Keratinocyte (primary cell): Measurements from ENCODE around the gene DYNLRB1. TPM values are rescaled to one million over a fixed set of nuclear protein-coding genes. Genes with fewer than 3 reads are reported as not detected.

Experiments used
- DNase-seq: peaks from one replicate; pipeline ENCODE4 v3.0.0-alpha.2; 2011; ENCODE audit warnings: low read depth, missing footprints, low spot score
- FAIRE-seq: peaks from 2 replicates; lab custom pipeline; 2011; peaks lifted over from hg19 to GRCh38; lab: Jason Lieb, UNC
- H2AFZ ChIP-seq: 2 replicates; pipeline ENCODE4 v1.6.0; 2012; ENCODE audit warnings: low read length, control low read depth, inconsistent platforms; ENCODE audit not compliant: control insufficient read depth
- H3K27ac ChIP-seq: 2 replicates; pipeline ENCODE4 v1.5.1; 2011; ENCODE audit warnings: low read length; ENCODE audit not compliant: control insufficient read depth, insufficient read depth
- H3K27me3 ChIP-seq: 3 replicates; pipeline ENCODE4 v1.6.0; 2011; ENCODE audit warnings: low read length; ENCODE audit not compliant: control insufficient read depth, insufficient read depth; ENCODE audit errors: extremely low read depth
- H3K36me3 ChIP-seq, 2 experiments: 2 replicates in 1 of 2; 3 replicates in 1 of 2; pipeline ENCODE4 v1.5.1; 2011; ENCODE audit warnings: low read length in 2 of 2, mild to moderate bottlenecking in 1 of 2; ENCODE audit not compliant: control insufficient read depth in 2 of 2, insufficient read depth in 2 of 2; ENCODE audit errors: extremely low read depth in 1 of 2
- H3K4me1 ChIP-seq: 3 replicates; pipeline ENCODE4 v1.5.1; 2011; ENCODE audit warnings: low read length; ENCODE audit not compliant: control insufficient read depth, insufficient read depth; ENCODE audit errors: extremely low read depth
- H3K4me2 ChIP-seq: 3 replicates; pipeline ENCODE4 v1.6.0; 2011; ENCODE audit warnings: low read depth, low read length; ENCODE audit not compliant: control insufficient read depth, insufficient read depth; ENCODE audit errors: extremely low read depth
- H3K4me3 ChIP-seq, 3 experiments: fragments of 200-600 bp in 1 of 3; sonication (generic) in 1 of 3; 2 replicates in 2 of 3; 3 replicates in 1 of 3; pipeline ENCODE4 v1.5.1; 2011 to 2016; ENCODE audit warnings: low read length in 3 of 3, mild to moderate bottlenecking in 3 of 3, control low read depth in 2 of 3, inconsistent platforms in 1 of 3, low read depth in 1 of 3, mixed read lengths in 1 of 3, mixed run types in 1 of 3, moderate library complexity in 1 of 3; ENCODE audit not compliant: control insufficient read depth in 2 of 3, insufficient read depth in 2 of 3; ENCODE audit errors: extremely low read depth in 1 of 3
- H3K79me2 ChIP-seq: 2 replicates; pipeline ENCODE4 v1.6.0; 2012; ENCODE audit warnings: low read length; ENCODE audit not compliant: control insufficient read depth, insufficient read depth
- H3K9ac ChIP-seq: 3 replicates; pipeline ENCODE4 v1.6.0; 2011; ENCODE audit warnings: low read length; ENCODE audit not compliant: control insufficient read depth, insufficient read depth; ENCODE audit errors: extremely low read depth
- H3K9me1 ChIP-seq: 3 replicates; pipeline ENCODE4 v1.6.0; 2011; ENCODE audit warnings: low read length; ENCODE audit not compliant: control insufficient read depth, insufficient read depth; ENCODE audit errors: extremely low read depth
- H3K9me3 ChIP-seq: 2 replicates; pipeline ENCODE4 v1.5.1; 2012; ENCODE audit warnings: low read depth, low read length; ENCODE audit not compliant: control insufficient read depth
- H4K20me1 ChIP-seq: 3 replicates; pipeline ENCODE4 v1.6.0; 2011; ENCODE audit warnings: low read length; ENCODE audit not compliant: control insufficient read depth, insufficient read depth; ENCODE audit errors: extremely low read depth
- EZH2 ChIP-seq: IDR thresholded peaks from one replicate; pipeline ENCODE4 v1.6.1; 2012; ENCODE audit warnings: inconsistent platforms, mild to moderate bottlenecking, low read length, moderate library complexity
- dilution Hi-C: fragments of 300-500 bp; cut with MboI; formaldehyde crosslinking; loops from one replicate; pipeline ENCODE4 v1.7.0; 2020; ENCODE audit warnings: low sequenced_read_pairs; ENCODE audit not compliant: extremely low pct_ligation_motif_present
- polyA plus RNA-seq, 5 experiments: library from polyadenylated mRNA; depleted of rRNA in 3 of 5; stranded (reverse) in 3 of 5; stranded (forward) in 1 of 5; unstranded in 1 of 5; fragments of >200 nt; gene quantifications; 1 replicate in 1 of 5; 2 replicates in 3 of 5; 3 replicates in 1 of 5; pipeline versions ENCODE4 v1.2.1 to v1.2.3, GENCODE V29; 2011 to 2012; ENCODE audit warnings: missing spikeins in 2 of 5, low read depth in 1 of 5, low replicate concordance in 1 of 5
- TF ChIP-seq, protein P1 (sequence below), 3 experiments: IDR thresholded peaks in 1 of 3; conservative IDR thresholded peaks in 1 of 3; optimal IDR thresholded peaks in 1 of 3; 2 replicates in 2 of 3; 3 replicates in 1 of 3; pipeline versions ENCODE3 to v1.5.1; 2011; ENCODE audit warnings: low read length in 3 of 3, mild to moderate bottlenecking in 3 of 3, moderate library complexity in 2 of 3, control low read depth in 1 of 3, inconsistent platforms in 1 of 3; ENCODE audit not compliant: insufficient read depth in 2 of 3; ENCODE audit errors: extremely low read depth in 1 of 3

Gene DYNLRB1
- polyA plus RNA-seq, 1 donor (not counting 4 experiments of a cell fraction or from before 2014, with no cell fraction given), result 156 TPM

DNA sequence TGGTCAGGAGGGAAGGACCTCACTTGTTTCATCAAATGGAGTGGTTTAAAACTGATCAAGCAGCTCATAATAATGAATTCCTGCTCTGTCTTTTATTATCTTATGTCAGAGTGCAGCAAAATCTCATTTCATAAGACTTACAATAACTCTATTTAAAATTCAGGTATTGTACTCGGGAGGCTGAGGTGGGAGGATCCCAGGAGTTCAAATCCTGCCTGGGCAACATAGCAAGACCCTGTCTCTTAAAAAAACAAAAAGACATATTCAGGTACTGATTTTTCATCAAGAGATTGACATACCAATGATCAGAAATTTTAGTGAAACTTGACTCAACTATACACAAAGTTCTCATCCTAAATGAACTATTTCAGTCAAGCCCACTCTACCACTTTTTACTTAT, 5.6 kb upstream of the DYNLRB1 start:
- Histone ChIP-seq H4K20me1 (no peaks in the 10 kb centered on the region), H3K4me3 (no peak overlapping the region), H3K4me2 (no peak overlapping the region), H3K9ac (no peak overlapping the region), H3K9me3 (no peaks in the 10 kb centered on the region), H3K4me1 (peaks cover 20% of the 10 kb centered on the region), H2AFZ (no peak overlapping the region), H3K36me3 (peaks cover 22 to 36% of the 10 kb centered on the region in 2 experiments), H3K79me2 (peaks cover 6% of the 10 kb centered on the region), H3K27me3 (no peaks in the 10 kb centered on the region), H3K9me1 (no peaks in the 10 kb centered on the region), H3K27ac (no peak overlapping the region)
- TF ChIP-seq, protein P1, sequence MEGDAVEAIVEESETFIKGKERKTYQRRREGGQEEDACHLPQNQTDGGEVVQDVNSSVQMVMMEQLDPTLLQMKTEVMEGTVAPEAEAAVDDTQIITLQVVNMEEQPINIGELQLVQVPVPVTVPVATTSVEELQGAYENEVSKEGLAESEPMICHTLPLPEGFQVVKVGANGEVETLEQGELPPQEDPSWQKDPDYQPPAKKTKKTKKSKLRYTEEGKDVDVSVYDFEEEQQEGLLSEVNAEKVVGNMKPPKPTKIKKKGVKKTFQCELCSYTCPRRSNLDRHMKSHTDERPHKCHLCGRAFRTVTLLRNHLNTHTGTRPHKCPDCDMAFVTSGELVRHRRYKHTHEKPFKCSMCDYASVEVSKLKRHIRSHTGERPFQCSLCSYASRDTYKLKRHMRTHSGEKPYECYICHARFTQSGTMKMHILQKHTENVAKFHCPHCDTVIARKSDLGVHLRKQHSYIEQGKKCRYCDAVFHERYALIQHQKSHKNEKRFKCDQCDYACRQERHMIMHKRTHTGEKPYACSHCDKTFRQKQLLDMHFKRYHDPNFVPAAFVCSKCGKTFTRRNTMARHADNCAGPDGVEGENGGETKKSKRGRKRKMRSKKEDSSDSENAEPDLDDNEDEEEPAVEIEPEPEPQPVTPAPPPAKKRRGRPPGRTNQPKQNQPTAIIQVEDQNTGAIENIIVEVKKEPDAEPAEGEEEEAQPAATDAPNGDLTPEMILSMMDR (optimal IDR thresholded peaks at IDR 0.05 in 1 of 3, IDR thresholded peaks at IDR 0.05 in 1 of 3, conservative IDR thresholded peaks at IDR 0.05 in 1 of 3; ENCODE audit: extremely low read depth in 1 of 3, insufficient read depth in 2 of 3, low read length in 3 of 3), result no peak
- TF ChIP-seq EZH2, result no peak
- DNase-seq (no peak), FAIRE-seq (no peak)
- dilution Hi-C loops, result no loop called here

DNA sequence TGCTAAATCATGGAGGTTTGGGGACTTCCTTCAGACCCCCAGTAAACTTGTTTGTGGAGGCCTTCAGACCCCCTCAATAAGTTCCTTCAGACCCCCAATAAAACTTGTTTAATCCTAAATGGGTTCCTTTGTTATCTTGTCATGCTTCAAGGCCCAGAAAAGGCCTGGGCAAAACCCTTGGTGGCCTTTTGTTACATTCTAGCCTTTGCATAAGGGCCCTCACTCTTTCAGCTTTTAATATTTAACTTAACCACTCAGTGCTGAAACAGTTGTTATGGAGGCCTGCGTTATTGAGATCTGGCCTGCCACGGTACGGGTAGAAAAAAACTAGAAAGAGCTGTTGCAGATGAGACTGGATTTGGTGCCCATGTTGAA, 4.3 kb upstream of the DYNLRB1 start:
- Histone ChIP-seq H3K79me2 (peaks cover 9% of the 10 kb centered on the region), H3K4me2 (no peak overlapping the region), H4K20me1 (no peaks in the 10 kb centered on the region), H2AFZ (no peak overlapping the region), H3K27me3 (no peaks in the 10 kb centered on the region), H3K9me3 (no peaks in the 10 kb centered on the region), H3K36me3 (peaks cover 20 to 27% of the 10 kb centered on the region in 2 experiments), H3K27ac (no peak overlapping the region), H3K9ac (no peak overlapping the region), H3K9me1 (no peaks in the 10 kb centered on the region), H3K4me1 (peaks cover 25% of the 10 kb centered on the region), H3K4me3 (no peak overlapping the region)
- dilution Hi-C loops, result no loop called here
- TF ChIP-seq, protein P1 (optimal IDR thresholded peaks at IDR 0.05 in 1 of 3, IDR thresholded peaks at IDR 0.05 in 1 of 3, conservative IDR thresholded peaks at IDR 0.05 in 1 of 3; ENCODE audit: extremely low read depth in 1 of 3, insufficient read depth in 2 of 3, low read length in 3 of 3), result no peak
- TF ChIP-seq EZH2, result no peak
- FAIRE-seq (no peak), DNase-seq (no peak)
